GM10847 (cell line): ENCODE measurements around the gene PCDHGB7.
"Not testable (repeated sequence)": the region's sequence is repeated elsewhere in the genome, so short reads cannot be mapped to it uniquely, and the experiment has no call there.

Experiments
- POLR2A ChIP-seq: IDR thresholded peaks from 2 replicates; pipeline ENCODE4 v1.6.1; 2011; ENCODE audit not compliant: insufficient read length; ENCODE audit errors: extremely low read depth

The PCDHGB7 gene

DNA sequence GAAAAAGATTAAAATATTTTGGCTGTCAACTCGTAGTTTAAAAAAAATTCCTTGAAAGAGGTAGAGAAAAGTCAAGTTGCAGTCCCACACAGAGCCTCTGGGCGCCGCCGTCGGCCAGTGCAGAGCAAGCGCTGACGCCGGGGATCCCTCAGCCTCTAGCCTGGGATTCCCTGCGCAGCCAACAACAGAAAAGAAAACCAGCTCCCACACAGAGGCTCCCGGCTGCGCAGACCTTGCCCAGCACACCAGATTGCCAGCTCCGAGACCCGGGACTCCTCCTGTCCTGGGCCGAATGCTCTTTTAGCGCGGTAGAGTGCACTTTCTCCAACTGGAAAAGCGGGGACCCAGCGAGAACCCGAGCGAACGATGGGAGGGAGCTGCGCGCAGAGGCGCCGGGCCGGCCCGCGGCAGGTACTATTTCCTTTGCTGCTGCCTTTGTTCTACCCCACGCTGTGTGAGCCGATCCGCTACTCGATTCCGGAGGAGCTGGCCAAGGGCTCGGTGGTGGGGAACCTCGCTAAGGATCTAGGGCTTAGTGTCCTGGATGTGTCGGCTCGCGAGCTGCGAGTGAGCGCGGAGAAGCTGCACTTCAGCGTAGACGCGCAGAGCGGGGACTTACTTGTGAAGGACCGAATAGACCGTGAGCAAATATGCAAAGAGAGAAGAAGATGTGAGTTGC, at the start of gene PCDHGB7:
Gene PCDHGB7, plus strand, starts transcription at position 184 of the 679 bp plus-strand sequence. Its CDS starts 183 bp downstream, at position 367.
- TF ChIP-seq POLR2A = not testable (repeated sequence)

DNA sequence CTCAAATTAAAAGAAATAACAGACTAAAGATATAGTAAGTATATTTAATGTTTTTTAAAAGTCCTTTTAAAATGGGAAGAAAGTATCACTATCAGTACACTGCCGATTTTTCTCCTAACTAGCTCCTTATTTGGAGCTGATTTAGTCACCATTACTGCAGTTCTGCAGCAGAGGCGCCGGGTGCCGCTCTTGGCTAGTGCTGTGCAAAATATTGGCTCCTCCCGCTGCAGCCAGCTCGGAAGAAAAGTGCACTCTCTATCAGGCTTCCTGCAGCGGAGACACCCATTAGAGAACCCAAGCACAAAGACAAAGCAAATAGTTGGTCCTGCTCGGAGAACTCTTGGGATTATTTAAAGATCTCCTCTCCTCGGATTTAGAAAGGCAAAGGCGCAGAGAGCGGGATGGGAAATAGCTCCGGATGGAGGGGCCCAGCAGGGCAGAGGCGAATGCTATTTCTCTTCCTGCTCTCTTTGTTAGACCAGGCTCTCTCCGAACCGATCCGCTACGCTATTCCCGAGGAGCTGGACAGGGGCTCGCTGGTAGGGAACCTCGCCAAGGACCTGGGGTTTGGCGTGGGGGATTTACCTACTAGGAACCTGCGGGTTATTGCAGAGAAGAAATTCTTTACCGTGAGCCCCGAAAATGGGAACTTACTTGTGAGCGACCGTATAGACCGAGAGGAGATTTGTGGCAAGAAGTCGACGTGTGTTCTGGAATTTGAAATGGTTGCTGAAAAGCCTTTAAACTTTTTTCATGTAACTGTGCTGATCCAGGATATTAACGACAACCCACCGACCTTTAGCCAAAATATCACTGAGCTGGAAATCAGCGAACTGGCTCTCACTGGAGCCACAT, 47.3 kb upstream of the PCDHGB7 start, which contains the start of gene PCDHGB3:
Gene PCDHGB3, plus strand, starts transcription at position 249 of the 855 bp plus-strand sequence. Its CDS starts 153 bp downstream, at position 402.
- no peak for TF ChIP-seq POLR2A

DNA sequence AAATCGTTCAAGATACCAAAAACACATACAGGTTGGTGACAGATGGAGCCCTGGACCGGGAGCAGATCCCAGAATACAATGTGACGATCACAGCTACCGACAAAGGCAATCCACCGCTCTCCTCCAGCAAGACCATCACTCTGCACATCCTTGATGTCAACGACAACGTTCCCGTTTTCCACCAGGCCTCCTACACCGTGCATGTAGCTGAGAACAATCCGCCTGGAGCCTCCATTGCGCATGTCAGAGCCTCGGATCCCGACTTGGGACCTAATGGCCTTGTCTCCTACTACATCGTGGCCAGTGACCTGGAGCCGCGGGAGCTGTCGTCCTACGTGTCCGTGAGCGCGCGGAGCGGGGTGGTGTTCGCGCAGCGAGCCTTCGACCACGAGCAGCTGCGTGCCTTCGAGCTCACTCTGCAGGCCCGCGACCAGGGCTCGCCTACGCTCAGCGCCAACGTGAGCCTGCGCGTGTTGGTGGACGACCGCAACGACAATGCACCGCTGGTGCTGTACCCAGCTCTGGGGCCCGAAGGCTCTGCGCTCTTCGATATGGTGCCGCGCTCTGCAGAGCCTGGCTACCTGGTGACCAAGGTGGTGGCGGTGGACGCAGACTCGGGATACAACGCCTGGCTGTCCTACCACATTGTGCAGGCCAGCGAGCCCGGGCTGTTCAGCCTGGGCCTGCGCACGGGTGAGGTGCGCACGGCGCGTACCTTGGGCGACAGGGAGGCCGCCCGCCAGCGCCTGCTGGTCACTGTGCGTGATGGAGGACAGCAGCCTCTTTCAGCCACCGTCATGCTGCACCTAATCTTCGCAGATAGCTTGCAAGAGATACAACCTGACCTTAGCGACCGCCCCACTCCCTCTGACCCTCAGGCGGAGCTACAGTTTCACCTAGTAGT, 45.7 kb upstream of the PCDHGB7 start:
- no peak for TF ChIP-seq POLR2A

DNA sequence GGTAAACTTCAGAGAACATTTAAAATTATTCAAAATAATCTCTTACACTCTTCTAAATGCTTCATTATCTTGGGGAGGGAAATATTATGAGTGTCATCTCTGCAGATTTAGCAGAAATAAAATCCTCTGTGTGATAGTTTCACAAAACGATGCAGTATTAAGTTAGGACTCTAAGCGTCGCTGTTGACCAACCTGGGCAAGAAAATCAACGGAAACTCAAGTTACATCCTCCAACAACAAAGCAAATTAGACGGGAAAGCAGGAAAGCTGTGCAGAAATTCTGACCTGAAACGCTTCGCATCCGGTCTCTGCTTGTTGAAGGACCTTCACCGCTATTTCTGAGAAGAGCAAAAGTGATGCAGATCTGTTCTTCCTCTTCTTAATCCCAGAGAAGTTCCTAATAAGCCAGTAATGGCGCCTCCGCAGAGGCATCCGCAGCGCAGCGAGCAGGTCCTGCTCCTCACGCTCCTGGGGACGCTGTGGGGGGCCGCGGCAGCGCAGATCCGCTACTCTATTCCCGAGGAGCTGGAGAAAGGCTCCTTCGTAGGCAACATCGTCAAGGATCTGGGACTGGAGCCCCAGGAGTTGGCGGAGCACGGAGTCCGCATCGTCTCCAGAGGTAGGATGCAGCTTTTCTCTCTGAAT, 43.7 kb upstream of the PCDHGB7 start, which contains the start of gene PCDHGA6:
Gene PCDHGA6, plus strand, starts transcription at position 219 of the 645 bp plus-strand sequence. Its CDS starts 193 bp downstream, at position 412.
- TF ChIP-seq POLR2A = no peak

DNA sequence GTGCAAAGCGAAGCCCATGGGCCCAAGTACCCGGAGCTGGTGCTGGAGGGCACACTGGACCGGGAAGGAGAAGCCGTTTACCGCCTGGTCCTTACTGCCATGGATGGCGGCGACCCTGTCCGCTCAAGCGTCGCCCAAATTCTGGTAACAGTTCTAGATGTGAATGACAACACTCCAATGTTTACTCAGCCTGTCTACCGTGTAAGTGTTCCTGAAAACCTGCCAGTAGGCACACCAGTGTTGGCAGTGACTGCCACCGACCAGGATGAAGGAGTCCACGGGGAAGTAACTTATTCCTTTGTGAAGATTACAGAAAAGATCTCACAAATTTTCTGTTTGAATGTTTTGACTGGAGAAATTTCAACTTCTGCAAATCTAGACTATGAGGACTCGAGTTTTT, 42.9 kb upstream of the PCDHGB7 start:
- TF ChIP-seq POLR2A = no peak

DNA sequence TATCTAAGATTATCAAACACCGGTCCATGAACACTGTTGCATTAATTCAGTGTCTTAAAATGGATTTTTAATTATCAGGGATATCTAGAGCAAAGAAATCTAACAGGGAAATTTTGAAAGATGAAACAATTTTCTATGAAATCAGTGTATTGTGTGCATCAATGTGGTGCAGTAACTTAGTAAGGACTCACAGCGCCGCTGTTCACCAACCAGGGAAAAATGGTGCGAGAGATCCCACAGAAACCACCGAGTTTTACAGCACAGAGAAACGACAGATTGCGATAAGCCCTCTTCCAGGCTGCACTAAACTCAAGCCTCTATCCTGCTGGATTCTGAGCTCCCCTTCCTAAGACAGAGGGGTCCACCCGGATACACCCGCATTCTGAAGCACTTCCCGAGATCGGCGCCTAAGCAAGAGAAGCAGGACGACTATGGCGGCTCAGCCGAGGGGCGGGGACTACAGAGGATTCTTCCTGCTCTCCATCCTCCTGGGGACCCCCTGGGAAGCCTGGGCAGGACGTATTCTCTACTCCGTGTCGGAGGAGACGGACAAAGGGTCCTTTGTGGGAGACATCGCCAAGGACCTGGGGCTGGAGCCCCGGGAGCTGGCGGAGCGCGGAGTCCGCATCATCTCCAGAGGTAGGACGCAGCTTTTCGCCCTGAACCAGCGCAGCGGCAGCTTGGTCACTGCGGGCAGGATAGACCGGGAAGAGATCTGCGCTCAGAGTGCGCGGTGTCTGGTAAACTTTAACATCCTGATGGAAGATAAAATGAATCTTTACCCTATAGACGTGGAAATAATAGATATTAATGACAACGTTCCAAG, 34.8 kb upstream of the PCDHGB7 start, which contains the start of gene PCDHGA7:
Gene PCDHGA7, plus strand, starts transcription at position 274 of the 826 bp plus-strand sequence. Its CDS starts 158 bp downstream, at position 432.
- no peak for TF ChIP-seq POLR2A

DNA sequence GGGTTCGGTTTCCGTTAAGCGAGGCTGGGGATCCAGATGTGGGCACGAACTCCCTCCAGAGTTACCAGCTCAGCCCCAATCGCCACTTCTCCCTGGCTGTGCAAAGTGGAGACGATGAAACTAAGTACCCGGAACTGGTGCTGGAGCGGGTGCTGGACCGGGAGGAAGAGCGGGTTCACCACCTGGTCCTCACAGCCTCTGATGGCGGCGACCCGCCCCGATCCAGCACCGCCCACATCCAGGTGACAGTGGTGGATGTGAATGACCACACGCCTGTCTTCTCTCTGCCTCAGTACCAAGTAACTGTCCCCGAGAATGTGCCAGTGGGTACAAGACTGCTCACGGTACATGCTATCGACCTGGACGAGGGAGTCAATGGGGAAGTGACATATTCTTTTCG, 34.1 kb upstream of the PCDHGB7 start:
- TF ChIP-seq POLR2A = no peak

DNA sequence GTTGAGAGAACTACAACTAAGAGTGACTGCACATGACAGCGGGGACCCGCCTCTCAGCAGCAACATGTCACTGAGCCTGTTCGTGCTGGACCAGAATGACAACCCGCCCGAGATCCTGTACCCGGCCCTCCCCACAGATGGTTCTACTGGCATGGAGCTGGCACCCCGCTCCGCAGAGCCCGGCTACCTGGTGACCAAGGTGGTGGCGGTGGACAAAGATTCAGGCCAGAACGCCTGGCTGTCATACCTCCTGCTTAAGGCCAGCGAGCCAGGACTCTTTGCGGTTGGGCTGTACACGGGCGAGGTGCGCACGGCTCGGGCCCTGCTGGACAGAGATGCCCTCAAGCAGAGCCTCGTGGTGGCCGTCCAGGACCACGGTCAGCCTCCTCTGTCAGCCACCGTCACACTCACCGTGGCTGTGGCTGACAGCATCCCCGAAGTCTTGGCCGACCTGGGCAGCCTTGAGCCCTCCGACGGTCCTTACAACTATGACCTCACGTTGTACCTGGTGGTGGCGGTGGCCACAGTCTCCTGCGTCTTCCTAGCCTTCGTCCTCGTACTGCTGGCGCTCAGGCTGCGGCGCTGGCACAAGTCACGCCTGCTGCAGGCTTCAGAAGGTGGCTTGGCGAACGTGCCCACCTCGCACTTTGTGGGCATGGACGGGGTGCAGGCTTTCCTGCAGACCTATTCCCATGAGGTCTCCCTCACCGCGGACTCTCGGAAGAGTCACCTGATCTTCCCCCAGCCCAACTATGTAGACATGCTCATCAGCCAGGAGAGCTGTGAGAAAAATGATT, 32.8 kb upstream of the PCDHGB7 start:
- TF ChIP-seq POLR2A = no peak

DNA sequence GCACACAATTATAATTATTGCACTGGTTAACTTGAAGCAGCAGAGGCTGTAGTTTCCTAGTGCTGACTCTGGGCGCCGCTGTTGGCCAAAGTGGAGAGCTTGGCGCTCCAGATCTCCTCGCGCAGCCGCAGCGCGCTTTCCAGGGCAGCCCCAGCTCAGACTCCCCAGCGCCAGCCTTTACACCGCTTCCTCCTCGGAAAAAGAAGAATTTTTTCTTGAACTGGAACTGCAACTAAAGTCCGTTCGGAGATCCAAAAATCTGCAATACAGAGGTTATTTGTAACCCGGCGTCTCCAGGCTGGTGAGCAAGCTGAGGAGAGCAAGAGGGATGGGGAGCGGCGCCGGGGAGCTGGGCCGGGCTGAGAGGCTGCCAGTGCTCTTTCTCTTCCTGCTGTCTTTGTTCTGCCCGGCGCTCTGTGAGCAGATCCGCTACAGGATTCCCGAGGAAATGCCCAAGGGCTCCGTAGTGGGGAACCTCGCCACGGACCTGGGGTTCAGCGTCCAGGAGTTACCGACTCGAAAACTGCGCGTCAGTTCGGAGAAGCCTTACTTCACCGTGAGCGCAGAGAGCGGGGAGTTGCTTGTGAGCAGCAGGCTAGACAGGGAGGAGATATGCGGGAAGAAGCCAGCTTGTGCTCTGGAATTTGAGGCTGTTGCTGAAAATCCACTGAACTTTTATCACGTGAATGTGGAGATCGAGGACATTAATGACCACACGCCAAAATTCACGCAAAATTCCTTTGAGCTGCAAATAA, 29.7 kb upstream of the PCDHGB7 start, which contains the start of gene PCDHGB4:
Gene PCDHGB4, plus strand, starts transcription at position 142 of the 755 bp plus-strand sequence. Its CDS starts 187 bp downstream, at position 329.
- not testable (repeated sequence) for TF ChIP-seq POLR2A

DNA sequence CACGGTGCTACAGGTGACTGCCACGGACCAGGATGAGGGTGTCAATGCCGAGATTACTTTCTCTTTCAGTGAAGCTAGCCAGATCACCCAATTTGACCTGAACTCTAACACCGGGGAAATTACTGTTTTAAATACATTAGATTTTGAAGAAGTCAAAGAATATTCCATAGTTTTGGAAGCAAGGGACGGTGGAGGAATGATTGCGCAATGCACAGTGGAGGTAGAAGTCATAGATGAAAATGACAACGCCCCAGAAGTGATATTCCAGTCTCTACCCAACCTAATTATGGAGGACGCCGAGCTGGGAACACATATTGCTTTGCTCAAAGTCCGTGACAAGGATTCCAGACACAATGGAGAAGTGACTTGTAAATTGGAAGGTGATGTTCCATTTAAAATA, 28.8 kb upstream of the PCDHGB7 start:
- no peak for TF ChIP-seq POLR2A

DNA sequence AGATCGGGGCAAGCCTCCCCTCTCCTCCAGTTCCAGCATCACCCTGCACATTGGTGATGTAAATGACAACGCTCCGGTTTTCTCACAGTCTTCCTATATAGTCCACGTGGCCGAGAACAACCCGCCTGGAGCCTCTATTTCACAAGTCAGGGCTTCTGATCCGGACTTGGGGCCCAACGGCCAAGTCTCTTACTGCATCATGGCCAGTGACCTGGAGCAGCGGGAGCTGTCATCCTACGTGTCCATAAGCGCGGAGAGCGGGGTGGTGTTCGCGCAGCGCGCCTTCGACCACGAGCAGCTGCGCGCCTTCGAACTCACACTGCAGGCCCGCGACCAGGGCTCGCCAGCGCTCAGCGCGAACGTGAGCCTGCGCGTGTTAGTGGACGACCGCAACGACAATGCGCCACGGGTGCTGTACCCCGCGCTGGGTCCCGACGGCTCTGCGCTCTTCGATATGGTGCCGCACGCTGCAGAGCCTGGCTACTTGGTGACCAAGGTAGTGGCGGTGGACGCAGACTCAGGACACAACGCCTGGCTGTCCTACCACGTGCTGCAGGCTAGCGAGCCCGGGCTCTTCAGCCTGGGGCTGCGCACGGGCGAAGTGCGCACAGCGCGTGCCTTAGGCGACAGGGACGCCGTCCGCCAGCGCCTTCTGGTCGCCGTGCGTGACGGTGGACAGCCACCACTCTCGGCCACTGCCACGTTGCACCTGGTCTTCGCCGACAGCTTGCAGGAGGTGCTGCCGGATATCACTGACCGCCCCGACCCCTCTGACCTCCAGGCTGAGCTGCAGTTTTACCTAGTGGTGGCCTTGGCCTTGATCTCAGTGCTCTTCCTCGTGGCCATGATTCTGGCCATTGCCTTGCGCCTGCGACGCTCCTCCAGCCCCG, 28.1 kb upstream of the PCDHGB7 start:
- TF ChIP-seq POLR2A = no peak
